IMR-90 (cell line): ENCODE measurements around the gene LTBP1. TPM values are rescaled to one million over a fixed set of nuclear protein-coding genes. Genes with fewer than 3 reads are reported as not detected.

Source experiments
- ATAC-seq: fragments of 200-7000 bp; cut with Tn5 transposase; 2 replicates; pipeline ENCODE4 v1.9.1; 2020; ENCODE audit warnings: low read depth, mild to moderate bottlenecking, moderate library complexity
- BruUV-seq: library from RNA; stranded (reverse); fragments of 400-500 nt; replicated peaks from 2 replicates; lab custom pipeline; 2021; lab: Mats Ljungman, UMichigan
- CTCF ChIA-PET: fragments of 300-600 bp; formaldehyde crosslinking; extraction: SDS; loops from one replicate; lab custom pipeline; 2021; ENCODE audit warnings: antibody characterized with exemption; lab: Yijun Ruan, JAX
- POLR2A ChIA-PET: fragments of 300-600 bp; sonication (Branson Sonifier 250); formaldehyde crosslinking; loops from one replicate; lab custom pipeline; 2022; ENCODE audit warnings: antibody characterized with exemption; ENCODE audit not compliant: unreplicated experiment; lab: Charles Lee
- DNase-seq: peaks from one replicate; pipeline ENCODE4 v3.0.0; 2013
- H2AFZ ChIP-seq: replicated peaks from 2 replicates; pipeline ENCODE3; 2013; ENCODE audit warnings: low read length, mild to moderate bottlenecking; ENCODE audit not compliant: poor library complexity
- H2AK5ac ChIP-seq: 2 replicates; pipeline ENCODE4 v1.6.1; 2013; ENCODE audit warnings: low read depth, low read length, inconsistent platforms
- H2AK9ac ChIP-seq: replicated peaks from 2 replicates; pipeline ENCODE3; 2013; ENCODE audit warnings: mild to moderate bottlenecking, low read depth, low read length, moderate library complexity; ENCODE audit not compliant: poor library complexity
- H2BK120ac ChIP-seq: 2 replicates; pipeline ENCODE4 v1.6.1; 2013; ENCODE audit warnings: low read depth, low read length, inconsistent platforms
- H2BK15ac ChIP-seq: 3 replicates; pipeline ENCODE4 v1.6.1; 2013; ENCODE audit warnings: low read depth, low read length, inconsistent platforms
- H2BK20ac ChIP-seq: 2 replicates; pipeline ENCODE4 v1.6.1; 2013; ENCODE audit warnings: low read depth, mild to moderate bottlenecking, inconsistent platforms, low read length, moderate library complexity
- H2BK5ac ChIP-seq: 2 replicates; pipeline ENCODE4 v1.6.1; 2013; ENCODE audit warnings: mild to moderate bottlenecking, low read depth, low read length, inconsistent platforms; ENCODE audit not compliant: poor library complexity, severe bottlenecking
- H3K14ac ChIP-seq: replicated peaks from 2 replicates; pipeline ENCODE4 v1.6.1; 2013; ENCODE audit warnings: low read depth, low read length, inconsistent platforms
- H3K18ac ChIP-seq: 2 replicates; pipeline ENCODE4 v1.6.1; 2013; ENCODE audit warnings: low read depth, low read length, control low read depth
- H3K23ac ChIP-seq: 2 replicates; pipeline ENCODE4 v1.6.1; 2013; ENCODE audit warnings: low read depth, low read length, inconsistent platforms
- H3K27ac ChIP-seq: 2 replicates; pipeline ENCODE4 v1.5.1; 2013; ENCODE audit warnings: mild to moderate bottlenecking, control low read depth, low read length; ENCODE audit not compliant: insufficient read depth
- H3K27me3 ChIP-seq: 2 replicates; pipeline ENCODE4 v1.6.1; 2013; ENCODE audit warnings: low read length; ENCODE audit not compliant: control insufficient read depth, insufficient read depth
- H3K36me3 ChIP-seq: 2 replicates; pipeline ENCODE4 v1.6.1; 2013; ENCODE audit warnings: low read length, mixed read lengths; ENCODE audit not compliant: control insufficient read depth, insufficient read depth
- H3K4ac ChIP-seq: 2 replicates; pipeline ENCODE4 v1.6.1; 2013; ENCODE audit warnings: low read depth, low read length, inconsistent platforms
- H3K4me1 ChIP-seq: 2 replicates; pipeline ENCODE4 v1.6.1; 2013; ENCODE audit warnings: low read length, mixed read lengths; ENCODE audit not compliant: control insufficient read depth, insufficient read depth
- H3K4me2 ChIP-seq: 2 replicates; pipeline ENCODE4 v1.6.1; 2013; ENCODE audit warnings: low read depth, mild to moderate bottlenecking, control low read depth, low read length, moderate library complexity
- H3K4me3 ChIP-seq: 2 replicates; pipeline ENCODE4 v1.5.1; 2013; ENCODE audit warnings: low read depth, mild to moderate bottlenecking, control low read depth, low read length, moderate library complexity; ENCODE audit not compliant: insufficient read depth
- H3K56ac ChIP-seq: 2 replicates; pipeline ENCODE4 v1.6.1; 2013; ENCODE audit warnings: low read length, inconsistent platforms; ENCODE audit not compliant: insufficient read depth; ENCODE audit errors: extremely low read depth
- H3K79me1 ChIP-seq, 2 experiments: 2 replicates each; pipeline ENCODE4 v1.6.1; 2013; ENCODE audit warnings: low read length in 2 of 2, inconsistent platforms in 1 of 2, low read depth in 1 of 2
- H3K9ac ChIP-seq: 2 replicates; pipeline ENCODE4 v1.6.1; 2013; ENCODE audit warnings: low read depth, low read length, control low read depth
- H3K9me1 ChIP-seq: 2 replicates; pipeline ENCODE4 v1.6.1; 2013; ENCODE audit warnings: low read length, inconsistent platforms; ENCODE audit not compliant: insufficient read depth
- H3K9me3 ChIP-seq: 2 replicates; pipeline ENCODE4 v1.6.1; 2013; ENCODE audit warnings: low read length; ENCODE audit not compliant: control insufficient read depth, insufficient read depth
- H4K20me1 ChIP-seq: 2 replicates; pipeline ENCODE4 v1.6.1; 2013; ENCODE audit warnings: low read length, inconsistent platforms; ENCODE audit not compliant: insufficient read depth
- H4K5ac ChIP-seq: 2 replicates; pipeline ENCODE4 v1.6.1; 2013; ENCODE audit warnings: mild to moderate bottlenecking, low read depth, low read length, control low read depth
- H4K8ac ChIP-seq, 2 experiments: 2 replicates each; pipeline ENCODE4 v1.6.1; 2013; ENCODE audit warnings: low read depth in 2 of 2, low read length in 2 of 2, control low read depth in 1 of 2, inconsistent platforms in 1 of 2
- H4K91ac ChIP-seq: 2 replicates; pipeline ENCODE4 v1.6.1; 2013; ENCODE audit warnings: low read depth, low read length, inconsistent platforms; ENCODE audit not compliant: insufficient read depth
- CEBPB ChIP-seq: IDR thresholded peaks from 2 replicates; pipeline ENCODE4 v1.6.1; 2012; ENCODE audit warnings: low read depth, low read length, improper control_type of control experiment
- CHD1 ChIP-seq: IDR thresholded peaks from 2 replicates; pipeline ENCODE4 v1.6.1; 2012; ENCODE audit warnings: low read depth, low read length, improper control_type of control experiment
- CTCF ChIP-seq: conservative IDR thresholded peaks from 2 replicates; pipeline ENCODE4 v1.5.1; 2012; ENCODE audit warnings: mild to moderate bottlenecking, low read depth, low read length, improper control_type of control experiment
- MAZ ChIP-seq: IDR thresholded peaks from 2 replicates; pipeline ENCODE4 v1.6.1; 2012; ENCODE audit warnings: low read depth, mild to moderate bottlenecking, low read length, improper control_type of control experiment, moderate library complexity, borderline replicate concordance
- SMC3 ChIP-seq: fragments of 150-350 bp; IDR thresholded peaks from 2 replicates; pipeline ENCODE4 v1.6.1; 2016; ENCODE audit warnings: low read depth, mild to moderate bottlenecking, antibody characterized with exemption, low read length, moderate library complexity
- WGBS, 2 experiments: methylation state at CpG; one replicate each; pipeline versions ENCODE4 v1.1.5 to v1.1.7; 2013; ENCODE audit warnings: missing lambda C conversion rate in 2 of 2; ENCODE audit not compliant: insufficient read length in 1 of 2; ENCODE audit errors: extremely low coverage in 2 of 2; 5-methylcytosine and 5-hydroxymethylcytosine counted together
- dilution Hi-C: fragments of 300-500 bp; cut with HindIII; formaldehyde crosslinking; loops from one replicate; pipeline ENCODE4 v1.14.3; 2018; ENCODE audit warnings: low sequenced_read_pairs; ENCODE audit not compliant: unreplicated experiment
- in situ Hi-C: fragments of 300-500 bp; cut with MboI; formaldehyde crosslinking; loops from 3 replicates; pipeline ENCODE4 v1.14.3; 2019; ENCODE audit warnings: low sequenced_read_pairs, inconsistent platforms, mixed read lengths
- intact Hi-C: fragments of 100-400 bp; cut with micrococcal nuclease; formaldehyde crosslinking; loops from 2 replicates; pipeline ENCODE4 v1.10.0; 2022
- polyA plus RNA-seq, 3 experiments: library from polyadenylated mRNA; depleted of rRNA; stranded (reverse); fragments of >200 nt; gene quantifications; 2 replicates each; pipeline ENCODE4 v1.2.3, GENCODE V29; 2012; ENCODE audit warnings: low replicate concordance in 1 of 3
- total RNA-seq: library from RNA; depleted of rRNA; stranded (reverse); fragments of >200 nt; gene quantifications from 2 replicates; pipeline ENCODE4 v1.2.3, GENCODE V29; 2012
- TF ChIP-seq, protein P1 (sequence below): fragments of 150-350 bp; IDR thresholded peaks from 2 replicates; pipeline ENCODE4 v1.6.1; 2016; ENCODE audit warnings: low read depth, mild to moderate bottlenecking, low read length, moderate library complexity, borderline replicate concordance

Gene LTBP1
- total and polyA plus RNA-seq, 2 of the 4 experiments (the other 2 are of a cell fraction), result 235 to 326 TPM

- TF ChIP-seq CEBPB, result no peak
- TF ChIP-seq, protein P1, sequence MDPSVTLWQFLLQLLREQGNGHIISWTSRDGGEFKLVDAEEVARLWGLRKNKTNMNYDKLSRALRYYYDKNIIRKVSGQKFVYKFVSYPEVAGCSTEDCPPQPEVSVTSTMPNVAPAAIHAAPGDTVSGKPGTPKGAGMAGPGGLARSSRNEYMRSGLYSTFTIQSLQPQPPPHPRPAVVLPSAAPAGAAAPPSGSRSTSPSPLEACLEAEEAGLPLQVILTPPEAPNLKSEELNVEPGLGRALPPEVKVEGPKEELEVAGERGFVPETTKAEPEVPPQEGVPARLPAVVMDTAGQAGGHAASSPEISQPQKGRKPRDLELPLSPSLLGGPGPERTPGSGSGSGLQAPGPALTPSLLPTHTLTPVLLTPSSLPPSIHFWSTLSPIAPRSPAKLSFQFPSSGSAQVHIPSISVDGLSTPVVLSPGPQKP, result no peak
- TF ChIP-seq SMC3, result no peak
- TF ChIP-seq CHD1, result no peak
- no peak for TF ChIP-seq CTCF
- TF ChIP-seq MAZ, result no peak
- Histone ChIP-seq H4K91ac (no peak overlapping the region), H4K8ac (peak overlapping the region; percentile 32 to 44; a peak in 2 of 4 replicates), H3K9me1 (peaks cover 5% of the 10 kb centered on the region; the same call in 1 of the 2 replicates), H2AK5ac (no peak overlapping the region), H2BK20ac (no peak overlapping the region; the same call in 1 of the 2 replicates), H3K9me3 (no peaks in the 10 kb centered on the region), H2BK15ac (peak overlapping the region; percentile 80; the same call in 1 of the 3 replicates), H3K56ac (no peak overlapping the region), H3K9ac (no peak overlapping the region), H2BK120ac (no peak overlapping the region), H4K20me1 (no peaks in the 10 kb centered on the region), H3K79me1 (peaks cover 45 to 62% of the 10 kb centered on the region in 2 experiments), H2BK5ac (peak overlapping the region; percentile 56), H3K27ac (no peak overlapping the region), H2AK9ac (no peak overlapping the region), H3K18ac (peak overlapping the region; percentile 40; the same call in 1 of the 2 replicates), H3K4me1 (peaks cover 12% of the 10 kb centered on the region), H3K27me3 (no peaks in the 10 kb centered on the region), H3K4me2 (no peak overlapping the region), H3K14ac (0 out of 2 replicates have a peak overlapping the region, but pooled peaks have one; percentile 44), H4K5ac (peak overlapping the region; percentile 25; the same call in 1 of the 2 replicates), H2AFZ (no peak overlapping the region), H3K36me3 (peaks cover 22% of the 10 kb centered on the region), H3K23ac (no peak overlapping the region; the same call in 1 of the 2 replicates), H3K4ac (peak overlapping the region; percentile 60; the same call in 1 of the 2 replicates), H3K4me3 (no peak overlapping the region)
- intact Hi-C loops, result no loop called here
- CTCF ChIA-PET, result no interaction called here
- no TSS peak for BruUV-seq
- dilution Hi-C loops, result no loop called here
- POLR2A ChIA-PET, result no interaction called here
- DNase-seq (no peak), ATAC-seq (peak; percentile 21; the same call in 1 of the 2 replicates)
- in situ Hi-C loops, result no loop called here
- WGBS, 2 experiments, result 100% methylated on average over 1 of the region's 4 CpGs; no CpG with 5 or more reads in 1 of the 2 experiments
These were observed 277.1 kb downstream of the LTBP1 start for GRCh38 chr2:33223856-33224255.
